Thymus (tissue), 11 donors: Measurements from ENCODE around the gene ESRRG. TPM values are rescaled to one million over a fixed set of nuclear protein-coding genes. Genes with fewer than 3 reads are reported as not detected.

Source experiments
- DNase-seq, 9 donors: peaks; one replicate each; pipeline ENCODE4 v3.0.0-alpha.2; 2013; ENCODE audit warnings: low spot score in 9 of 9, low read depth in 6 of 9, missing footprints in 1 of 9
- H3K27ac ChIP-seq, 2 donors: one replicate each; pipeline ENCODE4 v1.5.1; 2013; ENCODE audit warnings: control low read depth in 1 of 2, low read depth in 1 of 2, low read length in 1 of 2, mild to moderate bottlenecking in 1 of 2, moderate library complexity in 1 of 2
- H3K27me3 ChIP-seq, 2 donors: one replicate each; pipeline ENCODE4 v1.5.1; 2013; ENCODE audit warnings: low read length in 1 of 2; ENCODE audit not compliant: control insufficient read depth in 2 of 2, insufficient read depth in 1 of 2
- H3K36me3 ChIP-seq, 2 donors: one replicate each; pipeline ENCODE4 v1.5.1; 2013; ENCODE audit warnings: low read length in 1 of 2, mild to moderate bottlenecking in 1 of 2, moderate library complexity in 1 of 2; ENCODE audit not compliant: control insufficient read depth in 2 of 2, insufficient read depth in 2 of 2
- H3K4me1 ChIP-seq, 2 donors: one replicate each; pipeline ENCODE4 v1.5.1; 2013; ENCODE audit warnings: low read length in 2 of 2; ENCODE audit not compliant: control insufficient read depth in 2 of 2, insufficient read depth in 2 of 2
- H3K4me3 ChIP-seq, 2 donors: one replicate each; pipeline ENCODE4 v1.5.1; 2013; ENCODE audit warnings: low read length in 2 of 2, control low read depth in 1 of 2, mild to moderate bottlenecking in 1 of 2
- H3K9me3 ChIP-seq, 2 donors: one replicate each; pipeline ENCODE4 v1.5.1; 2013; ENCODE audit warnings: low read length in 1 of 2, mild to moderate bottlenecking in 1 of 2; ENCODE audit not compliant: control insufficient read depth in 2 of 2, insufficient read depth in 1 of 2
- WGBS: extraction: QIAGEN DNeasy Blood & Tissue Kit; methylation state at CpG from one replicate; pipeline ENCODE4 v1.1.7; 2013; 5-methylcytosine and 5-hydroxymethylcytosine counted together
- polyA plus RNA-seq: library from polyadenylated mRNA; stranded (reverse); fragments of 200-250 nt; gene quantifications from one replicate; pipeline ENCODE4 v1.2.3, GENCODE V29; 2013
- total RNA-seq: library from RNA; stranded (reverse); fragments of 120-200 nt; gene quantifications from one replicate; pipeline ENCODE4 v1.2.4, GENCODE V29; 2013
- donor health status: healthy.

The ESRRG gene
- total and polyA plus RNA-seq, 2 donors: 0.71 to 1.3 TPM

GRCh38 chr1:216749232-216749631 is 26.0 kb upstream of the ESRRG start:
- no peak for DNase-seq
- Histone ChIP-seq H3K27me3 (no peaks in the 10 kb centered on the region), H3K27ac (no peak overlapping the region), H3K9me3 (no peaks in the 10 kb centered on the region), H3K36me3 (no peaks in the 10 kb centered on the region), H3K4me1 (no peaks in the 10 kb centered on the region), H3K4me3 (no peak overlapping the region)
- WGBS: 95% methylated on average over 9 of the region's 9 CpGs

DNA sequence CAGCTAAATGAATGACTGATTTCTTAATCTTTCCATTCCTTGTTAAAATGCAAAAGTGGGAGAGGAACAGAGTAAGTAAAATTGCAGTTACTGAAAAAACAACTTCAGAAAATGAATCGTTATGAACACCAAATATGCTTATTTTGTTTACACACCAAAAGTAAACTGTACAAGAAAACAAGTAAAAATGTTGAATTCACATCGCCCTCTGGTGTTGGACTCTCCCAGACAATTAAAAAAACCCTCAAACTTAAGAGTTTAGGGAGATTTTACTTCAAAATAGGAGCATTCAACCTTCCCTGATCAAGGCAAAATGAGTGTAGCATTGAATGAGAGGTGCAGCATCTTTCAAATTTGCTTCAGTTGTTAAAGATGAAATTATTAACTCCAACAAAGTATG is 19.4 kb upstream of the ESRRG start:
- Histone ChIP-seq H3K9me3 (no peaks in the 10 kb centered on the region), H3K36me3 (no peaks in the 10 kb centered on the region), H3K27me3 (no peaks in the 10 kb centered on the region), H3K4me3 (no peak overlapping the region), H3K27ac (no peak overlapping the region), H3K4me1 (no peaks in the 10 kb centered on the region)
- DNase-seq: no peak
- WGBS: 56% methylated on average over 2 of the region's 2 CpGs

DNA sequence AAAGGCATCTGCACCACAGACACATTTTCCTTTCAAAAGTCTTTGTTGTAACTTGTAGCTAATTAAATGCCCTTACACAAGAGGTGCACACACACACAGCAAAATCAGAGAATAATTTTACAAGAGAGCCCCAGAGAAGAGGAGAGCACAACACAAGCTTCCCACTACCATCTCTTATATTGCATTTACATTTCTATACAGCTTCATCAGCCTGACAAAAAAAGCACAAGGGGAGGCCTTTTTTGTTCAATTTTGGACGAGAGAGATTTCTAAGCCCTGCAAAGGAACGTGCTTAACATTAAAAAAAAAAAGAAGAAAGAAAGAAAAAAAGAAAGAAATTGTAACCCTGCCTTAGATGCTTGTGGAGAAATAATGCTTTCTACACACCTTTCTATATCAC is 17.1 kb upstream of the ESRRG start:
- Histone ChIP-seq H3K4me1 (no peaks in the 10 kb centered on the region), H3K36me3 (no peaks in the 10 kb centered on the region), H3K9me3 (no peaks in the 10 kb centered on the region), H3K4me3 (no peak overlapping the region), H3K27me3 (no peaks in the 10 kb centered on the region), H3K27ac (no peak overlapping the region)
- 77% methylated on average over 2 of the region's 2 CpGs for WGBS
- DNase-seq: no peak

DNA sequence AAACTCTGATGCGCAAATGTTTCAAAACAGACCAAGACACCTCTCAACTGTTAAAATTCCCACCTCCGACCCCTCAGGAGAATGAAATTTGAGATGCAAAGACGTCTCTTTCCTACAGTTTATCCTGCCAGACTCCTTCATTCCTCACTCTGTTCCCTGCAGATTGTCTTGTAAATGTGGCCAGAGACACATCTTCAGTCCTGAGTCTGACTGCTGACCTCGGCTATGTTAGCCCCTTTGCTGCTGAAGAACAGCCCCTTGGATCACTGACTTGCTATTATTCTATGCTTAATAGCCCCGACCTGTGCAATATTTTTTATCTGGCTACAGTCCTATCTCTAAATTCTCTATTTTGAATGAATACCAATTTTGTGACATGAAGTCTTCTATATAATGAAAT is 16.6 kb upstream of the ESRRG start:
- H3K9me3 ChIP-seq: no peaks in the 10 kb centered on the region
- WGBS: 66% methylated on average over 5 of the region's 5 CpGs
- H3K4me3 ChIP-seq: no peak overlapping the region
- no peaks in the 10 kb centered on the region for H3K4me1 ChIP-seq
- no peaks in the 10 kb centered on the region for H3K27me3 ChIP-seq
- DNase-seq: no peak
- H3K36me3 ChIP-seq: no peaks in the 10 kb centered on the region
- H3K27ac ChIP-seq: no peak overlapping the region

- DNase-seq: no peak
- 93% methylated on average over 4 of the region's 4 CpGs for WGBS
- H3K36me3 ChIP-seq: no peaks in the 10 kb centered on the region
- no peak overlapping the region for H3K27ac ChIP-seq
- no peaks in the 10 kb centered on the region for H3K27me3 ChIP-seq
- H3K9me3 ChIP-seq: no peaks in the 10 kb centered on the region
- no peak overlapping the region for H3K4me3 ChIP-seq
- H3K4me1 ChIP-seq: no peaks in the 10 kb centered on the region
Measured at GRCh38 chr1:216732121-216732520, 8.9 kb upstream of the ESRRG start.

DNA sequence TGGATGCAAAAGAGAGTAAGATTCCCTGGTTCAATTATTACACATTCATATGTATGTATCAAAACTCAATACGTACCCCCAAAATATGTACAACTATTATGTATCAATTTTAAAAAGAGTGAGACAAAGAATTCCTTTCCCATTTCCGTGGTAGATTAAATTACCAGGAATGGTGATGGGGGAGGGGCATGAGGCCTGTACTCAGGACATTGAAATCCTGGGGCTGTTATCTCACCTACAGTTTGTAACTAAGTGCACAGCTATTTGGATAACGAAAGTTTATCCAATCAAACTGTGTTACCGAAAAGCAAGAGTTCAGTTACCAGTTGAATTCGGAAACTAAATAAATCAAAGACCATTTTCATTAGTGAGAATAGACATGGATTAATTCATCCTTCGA is 8.3 kb upstream of the ESRRG start:
- 85% methylated on average over 6 of the region's 6 CpGs for WGBS

GRCh38 chr1:216726435-216726834 is 3.2 kb upstream of the ESRRG start:
- Histone ChIP-seq H3K9me3 (no peaks in the 10 kb centered on the region), H3K27me3 (peaks cover 2 to 12% of the 10 kb centered on the region in 2 donors), H3K36me3 (no peaks in the 10 kb centered on the region), H3K27ac (no peak overlapping the region), H3K4me1 (no peaks in the 10 kb centered on the region), H3K4me3 (no peak overlapping the region)
- DNase-seq: no peak

More for the DNA sequence above, 8.3 kb upstream of the ESRRG start:
- Histone ChIP-seq H3K27ac (no peak overlapping the region), H3K4me1 (no peaks in the 10 kb centered on the region), H3K27me3 (no peaks in the 10 kb centered on the region), H3K9me3 (no peaks in the 10 kb centered on the region), H3K4me3 (no peak overlapping the region), H3K36me3 (no peaks in the 10 kb centered on the region)
- DNase-seq: no peak

DNA sequence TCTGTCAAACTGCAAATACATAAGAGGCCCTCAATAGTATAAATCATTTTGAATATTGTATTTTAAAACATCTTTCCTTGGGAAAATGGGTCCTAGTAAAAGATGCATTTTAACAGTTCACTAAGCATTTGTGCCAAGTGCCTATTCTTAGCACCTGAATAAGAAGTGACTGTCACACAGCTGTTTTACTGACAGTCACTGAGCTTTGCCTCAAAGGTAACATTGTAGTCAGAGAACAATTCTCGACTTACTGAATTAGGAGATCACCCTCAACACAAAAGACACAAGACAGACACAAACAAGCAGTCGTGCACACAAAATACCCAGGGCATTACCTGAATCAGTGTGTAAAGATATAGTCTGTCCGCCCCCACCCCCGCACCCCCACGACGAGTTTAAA is 408 bp downstream of the ESRRG start:
- H3K27me3 ChIP-seq: peaks cover 2 to 12% of the 10 kb centered on the region in 2 donors
- no peaks in the 10 kb centered on the region for H3K9me3 ChIP-seq
- no peaks in the 10 kb centered on the region for H3K36me3 ChIP-seq
- 5% methylated on average over 6 of the region's 6 CpGs for WGBS
- no peak overlapping the region for H3K4me3 ChIP-seq
- H3K27ac ChIP-seq: no peak overlapping the region
- no peak for DNase-seq
- no peaks in the 10 kb centered on the region for H3K4me1 ChIP-seq

DNA sequence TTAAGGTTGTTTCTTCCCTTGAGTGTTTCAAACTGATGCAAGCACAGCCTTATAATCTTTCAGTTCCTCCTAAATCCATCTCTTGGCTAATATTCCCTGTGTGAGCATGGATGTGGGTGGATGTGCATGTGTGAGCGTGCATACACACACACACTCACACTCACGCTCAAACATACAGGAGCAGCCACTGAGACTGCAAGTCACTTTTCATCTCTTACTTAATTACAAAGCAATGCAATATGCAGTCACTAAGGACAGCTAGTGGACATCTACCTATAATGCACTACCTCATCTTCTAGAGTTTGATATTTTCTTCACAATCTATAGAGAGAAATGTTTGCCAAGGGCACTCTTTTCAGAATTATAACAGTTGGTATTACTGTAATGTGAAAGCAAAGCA is 1.4 kb downstream of the ESRRG start:
- Histone ChIP-seq H3K27me3 (peaks cover 2 to 12% of the 10 kb centered on the region in 2 donors), H3K9me3 (no peaks in the 10 kb centered on the region), H3K4me1 (no peaks in the 10 kb centered on the region), H3K27ac (no peak overlapping the region), H3K4me3 (no peak overlapping the region), H3K36me3 (no peaks in the 10 kb centered on the region)
- no peak for DNase-seq
- 82% methylated on average over 2 of the region's 2 CpGs for WGBS

DNA sequence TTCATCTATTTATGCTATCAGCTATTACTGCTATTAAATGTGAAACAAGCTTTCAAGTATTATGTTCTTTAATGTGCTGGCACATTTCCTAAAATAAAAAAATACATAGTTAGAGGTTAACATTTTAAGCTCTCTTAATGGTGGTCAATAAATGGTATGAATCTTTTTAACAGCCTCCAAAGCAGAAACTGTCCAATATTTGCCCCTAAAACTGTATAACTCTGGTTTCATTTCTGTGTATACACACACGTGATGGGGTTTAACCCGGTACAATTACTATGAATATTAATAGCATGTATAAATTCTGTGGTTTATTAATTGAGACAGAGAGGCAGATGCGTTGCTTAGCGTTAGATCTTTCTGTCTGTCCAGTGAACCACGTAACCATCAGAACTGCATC is 2.2 kb downstream of the ESRRG start:
- Histone ChIP-seq H3K4me1 (no peaks in the 10 kb centered on the region), H3K4me3 (no peak overlapping the region), H3K36me3 (no peaks in the 10 kb centered on the region), H3K27me3 (peaks cover 2 to 12% of the 10 kb centered on the region in 2 donors), H3K9me3 (no peaks in the 10 kb centered on the region), H3K27ac (no peak overlapping the region)
- DNase-seq: no peak
- WGBS: 89% methylated on average over 5 of the region's 5 CpGs
